Measurements from ENCODE around the gene C2CD2L. TPM values are rescaled to one million over a fixed set of nuclear protein-coding genes. Genes with fewer than 3 reads are reported as not detected.

The C2CD2L gene
- total RNA-seq, 1 donor from 2014 or later = 11.8 TPM

DNA sequence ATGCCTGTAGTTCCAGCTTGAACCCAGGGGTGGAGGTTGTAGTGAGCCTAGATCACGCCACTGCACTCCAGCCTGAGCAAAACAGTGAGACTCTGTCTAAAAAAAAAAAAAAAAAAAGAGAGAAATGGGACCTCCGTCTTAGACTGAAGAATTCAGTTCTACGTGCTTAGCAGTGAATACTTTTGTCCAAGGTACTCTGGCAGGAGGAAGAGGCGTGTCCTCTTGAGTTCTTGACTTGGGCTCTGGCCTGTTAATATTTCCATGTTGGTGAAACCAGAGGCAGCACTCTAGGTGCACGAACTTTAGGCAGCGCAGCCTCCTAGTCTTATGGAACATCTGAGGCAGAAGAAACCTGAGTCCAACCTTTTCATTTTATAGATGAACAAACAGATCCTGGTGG lies 20.0 kb upstream of the C2CD2L start:
- Histone ChIP-seq H3K36me3 (ENCODE audit: control insufficient read depth, insufficient read depth, low read length) (no peaks in the 10 kb centered on the region), H3K27me3 (ENCODE audit: control insufficient read depth, insufficient read depth, low read length) (no peaks in the 10 kb centered on the region), H3K4me3 (ENCODE audit: low read depth, low read length) (no peak overlapping the region)
- no peak for TF ChIP-seq CTCF (IDR thresholded peaks at IDR 0.05; ENCODE audit: insufficient read depth, low read length, poor library complexity, severe bottlenecking)
- no peak for DNase-seq (ENCODE audit: low read depth)

DNA sequence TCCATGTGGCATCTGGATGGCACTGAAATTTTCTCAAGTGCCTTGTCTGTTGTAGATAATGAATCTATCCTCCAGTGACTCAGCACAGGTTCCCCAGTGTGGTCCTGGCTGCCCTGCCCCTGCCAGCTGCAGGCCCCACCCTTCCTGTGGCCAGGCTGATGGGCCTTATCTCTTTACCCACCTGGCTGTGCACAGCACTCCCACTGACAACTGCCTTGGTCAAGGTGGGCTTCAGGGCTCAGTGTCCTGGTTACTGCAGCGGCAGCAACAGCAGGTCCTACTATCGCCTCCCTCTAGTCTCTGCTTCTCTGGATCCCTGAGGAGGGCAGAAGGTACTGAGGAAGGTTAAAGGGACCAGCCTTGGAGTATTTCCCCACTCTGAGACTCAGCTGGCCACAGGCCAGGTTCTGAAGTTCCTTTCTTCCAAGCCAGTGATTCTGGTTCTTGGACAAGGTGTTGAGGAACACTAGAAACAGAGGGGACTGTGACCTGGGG lies 19.4 kb upstream of the C2CD2L start:
- no peaks in the 10 kb centered on the region for H3K27me3 ChIP-seq (ENCODE audit: control insufficient read depth, insufficient read depth, low read length)
- no peaks in the 10 kb centered on the region for H3K36me3 ChIP-seq (ENCODE audit: control insufficient read depth, insufficient read depth, low read length)
- no peak for DNase-seq (ENCODE audit: low read depth)
- TF ChIP-seq CTCF (IDR thresholded peaks at IDR 0.05; ENCODE audit: insufficient read depth, low read length, poor library complexity, severe bottlenecking) = no peak
- H3K4me3 ChIP-seq (ENCODE audit: low read depth, low read length) = no peak overlapping the region

DNA sequence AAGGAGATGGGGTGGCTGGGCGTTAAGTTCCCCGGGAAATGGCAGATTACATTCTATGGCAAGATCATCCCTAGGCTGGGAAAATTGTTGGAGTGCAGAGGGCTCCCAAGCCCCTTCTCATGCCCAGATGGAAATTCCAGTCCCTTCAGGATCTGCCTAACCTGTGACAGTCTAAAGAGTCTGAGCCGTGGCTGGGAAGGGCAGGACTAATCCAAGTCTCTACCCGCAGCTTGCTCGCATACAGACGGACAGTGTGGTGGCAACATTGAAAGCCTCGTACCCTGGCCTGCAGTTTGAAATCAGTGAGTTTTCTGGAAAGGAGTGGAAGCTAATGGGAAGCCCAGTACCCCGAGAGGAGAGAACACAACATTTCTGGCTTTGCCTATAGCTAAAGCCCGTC lies 18.7 kb upstream of the C2CD2L start:
- TF ChIP-seq CTCF (IDR thresholded peaks at IDR 0.05; ENCODE audit: insufficient read depth, low read length, poor library complexity, severe bottlenecking) = no peak
- no peaks in the 10 kb centered on the region for H3K36me3 ChIP-seq (ENCODE audit: control insufficient read depth, insufficient read depth, low read length)

GRCh38 chr11:119089319-119089718 lies 17.8 kb upstream of the C2CD2L start:
- Histone ChIP-seq H3K4me3 (ENCODE audit: low read depth, low read length) (no peak overlapping the region), H3K36me3 (ENCODE audit: control insufficient read depth, insufficient read depth, low read length) (no peaks in the 10 kb centered on the region)

More for the DNA sequence above, 18.7 kb upstream of the C2CD2L start:
- Histone ChIP-seq H3K27me3 (ENCODE audit: control insufficient read depth, insufficient read depth, low read length) (no peaks in the 10 kb centered on the region), H3K4me3 (ENCODE audit: low read depth, low read length) (no peak overlapping the region)
- no peak for DNase-seq (ENCODE audit: low read depth)

GRCh38 chr11:119091178-119091577 lies 16.0 kb upstream of the C2CD2L start:
- no peak for DNase-seq (ENCODE audit: low read depth)
- no peak for TF ChIP-seq CTCF (IDR thresholded peaks at IDR 0.05; ENCODE audit: insufficient read depth, low read length, poor library complexity, severe bottlenecking)
- no peak overlapping the region for H3K4me3 ChIP-seq (ENCODE audit: low read depth, low read length)
- no peaks in the 10 kb centered on the region for H3K36me3 ChIP-seq (ENCODE audit: control insufficient read depth, insufficient read depth, low read length)
- H3K27me3 ChIP-seq (ENCODE audit: control insufficient read depth, insufficient read depth, low read length) = no peaks in the 10 kb centered on the region

More at GRCh38 chr11:119089319-119089718, 17.8 kb upstream of the C2CD2L start:
- no peak for DNase-seq (ENCODE audit: low read depth)
- no peak for TF ChIP-seq CTCF (IDR thresholded peaks at IDR 0.05; ENCODE audit: insufficient read depth, low read length, poor library complexity, severe bottlenecking)
- no peaks in the 10 kb centered on the region for H3K27me3 ChIP-seq (ENCODE audit: control insufficient read depth, insufficient read depth, low read length)
